Ovary (tissue), 3 donors: ENCODE results near the gene TRAPPC3.

ENCODE experiments used
- EP300 ChIP-seq: sonication (generic); formaldehyde crosslinking; IDR thresholded peaks from one replicate; pipeline ENCODE4 v1.6.1; 2017; ENCODE audit warnings: antibody characterized with exemption
- TF ChIP-seq, protein P1 (sequence below), 3 donors: fragments of 450-650 bp in 2 of 3; fragments of 200-600 bp in 1 of 3; IDR thresholded peaks; one replicate each; pipeline versions ENCODE4 v1.5.1 to v1.8.0; 2016 to 2022; ENCODE audit warnings: antibody characterized with exemption in 3 of 3, mild to moderate bottlenecking in 1 of 3
- donor health status: DM: no; HTN: no; CAD: no.

DNA sequence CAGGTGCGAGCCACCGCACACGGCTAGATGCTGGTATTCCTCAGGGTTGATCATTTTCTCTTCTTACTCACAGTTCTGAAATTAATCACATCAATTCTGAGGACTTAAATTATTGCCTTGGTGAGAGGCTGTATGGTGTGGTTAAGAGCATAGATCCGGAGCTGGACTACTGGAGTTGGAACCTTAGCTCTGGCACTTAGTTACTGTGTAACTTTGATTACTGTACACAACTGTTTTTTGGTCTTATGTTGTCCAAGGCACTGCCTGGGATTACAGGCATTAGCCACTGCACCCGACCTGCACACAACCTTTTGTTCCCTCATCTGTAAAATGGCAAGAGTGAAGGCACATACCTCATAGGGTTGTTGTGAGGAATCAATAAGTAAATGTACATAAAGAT lies 49.4 kb upstream of the TRAPPC3 start:
- TF ChIP-seq, protein P1, sequence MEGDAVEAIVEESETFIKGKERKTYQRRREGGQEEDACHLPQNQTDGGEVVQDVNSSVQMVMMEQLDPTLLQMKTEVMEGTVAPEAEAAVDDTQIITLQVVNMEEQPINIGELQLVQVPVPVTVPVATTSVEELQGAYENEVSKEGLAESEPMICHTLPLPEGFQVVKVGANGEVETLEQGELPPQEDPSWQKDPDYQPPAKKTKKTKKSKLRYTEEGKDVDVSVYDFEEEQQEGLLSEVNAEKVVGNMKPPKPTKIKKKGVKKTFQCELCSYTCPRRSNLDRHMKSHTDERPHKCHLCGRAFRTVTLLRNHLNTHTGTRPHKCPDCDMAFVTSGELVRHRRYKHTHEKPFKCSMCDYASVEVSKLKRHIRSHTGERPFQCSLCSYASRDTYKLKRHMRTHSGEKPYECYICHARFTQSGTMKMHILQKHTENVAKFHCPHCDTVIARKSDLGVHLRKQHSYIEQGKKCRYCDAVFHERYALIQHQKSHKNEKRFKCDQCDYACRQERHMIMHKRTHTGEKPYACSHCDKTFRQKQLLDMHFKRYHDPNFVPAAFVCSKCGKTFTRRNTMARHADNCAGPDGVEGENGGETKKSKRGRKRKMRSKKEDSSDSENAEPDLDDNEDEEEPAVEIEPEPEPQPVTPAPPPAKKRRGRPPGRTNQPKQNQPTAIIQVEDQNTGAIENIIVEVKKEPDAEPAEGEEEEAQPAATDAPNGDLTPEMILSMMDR (IDR thresholded peaks at IDR 0.05), result no peak
- TF ChIP-seq EP300, result no peak
